ENCODE data around the gene WNT3.

WNT3 gene

GRCh38 chr17:46836500-46836899, 18.0 kb upstream of the WNT3 start:
- no peak for DNase-seq

DNA sequence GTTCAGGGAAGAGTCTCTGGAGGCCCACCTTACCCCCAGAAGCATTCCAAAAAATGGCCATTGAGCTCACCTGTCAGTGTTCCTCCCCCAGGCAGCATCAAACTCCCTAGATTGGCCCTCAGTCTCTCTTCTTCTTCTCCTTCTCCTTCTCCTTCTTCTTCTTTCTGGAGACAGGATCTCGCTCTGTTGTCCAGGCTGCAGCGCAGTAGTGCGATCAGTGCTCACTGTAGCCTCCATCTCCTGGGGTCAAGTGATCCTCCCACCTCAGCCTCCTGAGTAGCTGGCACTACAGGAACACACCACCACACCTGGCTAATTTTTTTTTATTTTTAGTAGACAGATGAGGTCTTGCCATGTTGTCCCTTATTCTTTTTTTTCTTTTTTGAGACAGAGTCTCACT, 16.4 kb upstream of the WNT3 start:
- DNase-seq = no peak

DNA sequence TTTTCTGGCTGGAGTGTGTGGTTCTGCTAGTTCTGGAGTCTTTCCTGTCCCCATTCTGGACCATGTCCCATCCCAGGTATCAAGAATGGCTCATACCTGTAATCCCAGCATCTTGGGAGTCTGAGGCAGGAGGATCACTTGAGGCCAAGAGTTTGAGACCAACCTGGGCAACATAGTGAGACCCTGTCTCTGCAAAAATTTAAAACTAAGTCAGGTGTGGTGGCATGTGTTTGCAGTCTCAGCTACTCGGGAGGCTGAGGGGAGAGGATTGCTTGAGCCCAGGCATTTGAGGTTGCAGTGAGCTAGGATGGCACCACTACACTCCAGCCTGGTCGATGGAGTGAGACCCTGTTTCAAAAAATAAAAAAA, 15.3 kb upstream of the WNT3 start:
- DNase-seq = no peak

- DNase-seq = peak; percentile 43
These were observed 14.7 kb upstream of the WNT3 start for GRCh38 chr17:46832945-46833839.

GRCh38 chr17:46832331-46832821, 13.9 kb upstream of the WNT3 start:
- no peak for DNase-seq

DNA sequence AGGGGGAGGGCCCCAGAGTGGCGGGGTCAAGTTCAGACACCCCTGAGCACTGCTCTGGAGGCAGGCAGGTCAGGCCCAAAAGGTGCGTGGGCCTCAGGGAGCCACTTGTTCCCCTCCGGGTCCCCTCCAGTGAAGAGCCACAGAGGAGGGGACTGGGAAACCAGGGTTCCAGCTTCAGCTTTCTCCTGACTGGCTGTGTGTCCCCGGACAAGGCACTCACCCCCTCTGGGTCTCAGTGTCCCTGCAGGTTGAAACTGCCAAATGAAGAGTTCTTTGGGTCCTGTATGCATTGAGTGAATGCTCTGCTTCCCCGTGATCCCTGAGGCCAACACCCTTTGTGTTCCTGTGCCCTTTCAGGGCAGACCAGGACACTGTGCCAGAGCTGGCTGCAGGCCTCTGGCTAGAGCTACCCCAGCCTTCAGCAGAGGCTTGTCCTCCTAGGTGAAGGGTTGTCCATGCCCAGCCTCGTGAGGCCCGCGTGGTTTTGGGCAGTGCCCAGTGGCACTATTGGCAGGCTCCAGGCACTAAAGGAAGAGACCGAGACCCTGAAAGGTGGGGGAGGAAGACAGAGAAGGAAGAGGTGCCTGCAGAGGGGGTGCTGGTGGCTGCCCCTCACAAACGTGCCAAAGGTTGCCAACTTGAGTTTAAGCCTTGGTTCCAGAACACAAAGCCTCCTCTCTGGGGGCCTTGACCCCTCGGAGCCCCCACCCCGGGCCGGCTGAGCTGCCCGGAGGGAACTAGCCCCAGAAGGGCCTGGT, 13.3 kb upstream of the WNT3 start:
- no peak for DNase-seq

DNA sequence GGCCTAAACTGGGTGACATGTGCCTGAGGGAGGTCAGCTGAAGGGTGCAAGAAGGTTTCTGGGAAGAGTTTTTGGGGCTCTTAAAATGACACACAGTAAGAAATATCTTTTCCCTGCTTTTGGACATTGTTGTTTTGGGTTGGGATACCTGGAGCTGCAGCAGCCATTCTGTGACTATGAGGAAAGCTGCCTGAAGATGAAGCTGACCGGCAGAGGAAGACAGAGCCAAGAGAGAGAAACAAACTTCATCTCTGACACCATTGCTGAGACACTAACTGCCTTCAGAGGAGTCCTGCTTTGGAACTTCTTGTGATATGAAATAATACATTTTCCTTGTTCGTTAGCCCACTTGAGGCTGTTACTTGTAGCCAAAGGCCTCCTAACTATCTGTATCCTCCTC, 8.8 kb upstream of the WNT3 start:
- no peak for DNase-seq

DNA sequence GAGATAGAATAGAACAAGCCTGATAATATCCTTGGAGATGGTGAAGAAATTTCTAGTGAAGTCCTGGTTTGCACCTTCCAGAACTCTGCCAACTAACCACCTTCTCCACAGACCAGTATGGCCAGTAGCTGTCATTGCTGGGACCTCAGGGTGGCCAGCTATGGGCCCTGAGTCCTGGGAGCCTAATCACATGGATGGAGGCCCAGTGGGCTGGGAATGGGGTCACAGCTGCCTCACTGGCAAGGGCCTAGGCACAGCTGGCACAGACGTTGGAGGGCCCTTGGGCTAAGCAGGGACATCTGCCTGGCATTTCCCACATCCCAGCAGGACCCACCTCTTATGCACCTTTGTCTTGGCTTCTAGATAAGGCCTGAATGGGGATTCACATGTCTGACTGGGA, 7.6 kb upstream of the WNT3 start:
- DNase-seq = no peak

DNA sequence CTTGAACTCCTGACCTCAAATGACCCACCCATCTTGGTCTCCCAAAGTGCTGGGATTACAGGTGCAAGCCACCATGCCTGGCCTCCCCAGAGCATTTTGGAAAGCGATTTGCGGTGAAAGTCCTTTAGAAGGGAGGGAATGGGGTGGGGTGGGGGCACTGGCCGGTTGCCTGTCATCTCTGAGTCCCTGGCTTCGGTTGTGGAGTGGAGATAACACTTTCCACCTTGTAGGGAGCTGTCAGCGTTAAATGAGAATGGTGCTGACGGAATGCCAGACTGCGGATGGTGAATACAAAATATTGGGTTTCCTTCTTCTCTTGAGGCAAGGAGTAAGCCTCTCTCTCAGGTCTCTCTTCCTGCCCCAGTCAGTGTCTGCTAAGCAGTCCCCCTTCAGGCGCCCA, 5.2 kb upstream of the WNT3 start:
- DNase-seq = no peak

- DNase-seq = no peak
These were observed 4.0 kb upstream of the WNT3 start for GRCh38 chr17:46822388-46822921.

DNA sequence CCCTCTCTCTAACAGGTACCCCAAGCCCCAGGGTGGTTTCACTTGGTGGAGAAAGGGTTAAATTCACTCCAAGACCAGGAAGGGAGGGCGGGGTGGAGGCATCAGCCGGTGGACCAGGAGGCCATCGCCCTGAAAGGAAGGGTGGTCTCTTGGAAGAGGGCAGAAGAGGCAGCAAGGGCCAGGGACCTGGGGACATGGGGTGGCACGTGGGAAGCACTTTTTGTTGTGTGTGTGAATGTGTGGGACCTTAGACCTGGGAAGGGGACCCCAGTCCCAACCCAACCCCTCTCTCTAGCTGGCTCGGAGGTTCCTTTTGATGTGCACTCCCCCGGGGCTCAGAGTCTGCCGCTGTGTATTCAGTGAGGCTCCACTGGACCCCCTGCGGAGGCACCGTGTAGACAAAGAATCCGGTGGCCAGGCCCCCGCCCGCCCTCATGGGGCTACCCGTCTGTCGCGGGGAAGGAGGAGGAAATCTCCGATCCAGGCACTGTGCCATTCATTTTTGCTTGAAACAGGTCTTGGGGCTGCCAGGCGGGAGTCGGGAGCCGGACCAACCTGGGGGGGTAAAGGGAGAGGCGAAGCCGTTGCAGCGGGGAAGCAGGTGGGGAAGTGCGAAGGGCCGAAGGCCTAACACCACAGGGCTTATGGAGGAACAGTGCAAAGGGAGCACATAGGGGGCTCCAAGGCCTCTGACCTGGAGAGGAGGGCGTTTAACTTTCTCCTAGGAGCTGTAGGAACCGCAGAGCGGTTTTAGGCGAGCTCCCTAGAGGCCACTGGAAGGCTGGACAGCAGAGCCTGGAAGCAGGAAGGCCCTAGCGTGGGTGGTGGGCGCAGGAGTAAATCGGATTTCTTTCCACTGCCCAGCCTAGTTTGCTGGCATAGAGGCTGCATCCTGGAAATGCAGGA, 3.2 kb upstream of the WNT3 start:
- DNase-seq = no peak

DNA sequence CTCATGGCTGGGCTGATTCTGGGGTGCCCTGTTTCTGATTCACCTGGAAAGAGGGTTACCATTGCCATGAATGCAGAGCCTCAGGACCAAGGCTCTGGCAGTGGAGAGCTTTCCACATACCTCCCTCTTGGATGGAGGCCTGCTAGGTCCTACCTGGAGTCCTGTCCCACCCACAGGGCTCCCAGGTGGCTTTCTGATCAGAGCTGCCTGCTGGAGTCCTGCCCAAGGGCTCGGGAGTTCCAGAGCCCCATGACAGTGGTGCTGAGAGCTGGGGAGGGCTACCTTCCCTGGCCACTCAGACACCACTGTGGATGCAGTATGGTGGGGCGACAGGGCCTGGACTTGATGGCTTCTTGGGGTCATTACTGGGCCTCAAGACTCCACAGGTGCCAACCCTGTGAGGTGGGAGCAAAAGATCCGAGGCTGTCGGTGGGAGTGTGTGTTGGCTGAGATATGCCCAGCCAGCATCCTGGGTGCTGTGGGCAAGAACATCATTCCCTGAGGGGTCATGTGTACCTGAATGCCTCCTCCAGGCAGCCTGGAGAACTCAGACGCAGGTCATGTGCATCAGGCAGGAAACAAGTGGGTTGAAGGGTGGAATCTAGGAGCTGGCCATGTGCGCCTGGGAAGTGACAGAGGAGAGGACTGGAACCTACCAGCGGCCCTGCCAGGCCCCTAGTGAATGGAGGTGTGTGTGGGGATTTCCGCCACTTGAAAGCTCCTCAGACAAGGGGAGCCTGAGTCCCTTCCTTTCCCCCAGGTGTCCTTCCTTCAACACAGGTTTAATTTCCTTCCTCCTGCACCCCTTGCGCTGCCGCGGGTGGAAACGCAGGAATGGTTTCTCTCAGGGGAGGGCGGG, 2.3 kb upstream of the WNT3 start:
- DNase-seq = no peak

- DNase-seq = no peak
These were observed 1.4 kb upstream of the WNT3 start for GRCh38 chr17:46819906-46820351.

DNA sequence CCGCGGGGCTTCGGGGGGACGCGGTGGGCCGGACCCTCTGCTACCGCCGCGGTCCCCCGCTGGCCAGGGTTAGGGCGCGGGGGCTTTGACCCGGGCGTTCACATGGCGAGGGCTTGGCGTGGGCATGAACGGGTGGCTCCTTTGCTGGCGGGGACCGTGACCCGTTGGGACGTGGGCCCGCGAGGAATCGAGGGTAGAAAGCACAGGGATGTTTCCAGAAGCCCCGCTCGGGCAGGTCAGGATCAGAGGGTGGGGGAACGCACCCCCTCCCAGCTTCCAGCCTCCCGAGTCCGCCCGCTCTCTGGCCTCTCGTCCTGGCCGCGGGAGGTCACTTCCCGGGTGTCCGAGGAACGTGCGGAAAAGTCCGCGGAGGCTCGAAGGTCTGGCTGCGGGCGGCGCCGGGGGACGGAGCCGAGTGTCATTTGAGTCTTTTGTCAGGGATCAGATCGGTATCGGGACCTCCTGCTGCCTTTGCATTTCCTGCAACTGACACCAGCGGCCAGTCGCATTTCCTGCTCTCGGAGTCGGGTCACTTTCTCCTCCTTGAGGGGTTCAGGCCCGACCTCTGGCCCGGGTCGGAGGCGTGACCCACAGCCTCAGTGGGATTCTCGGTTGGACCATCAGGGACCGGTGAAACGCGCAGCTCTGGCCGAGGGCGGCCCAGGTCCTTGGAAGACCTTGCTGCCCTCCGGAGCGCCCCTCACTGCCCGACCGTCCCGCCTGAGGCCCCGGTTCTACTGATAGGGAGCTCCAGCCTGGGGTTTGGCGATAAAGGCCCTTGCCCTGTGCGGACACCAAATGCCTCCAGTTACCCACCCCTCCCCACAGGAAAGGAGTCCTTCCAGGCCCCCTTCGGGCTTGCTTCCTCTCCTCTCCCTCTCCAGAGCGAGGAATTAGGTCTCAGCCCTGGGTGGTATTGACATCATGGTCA, 702 bp upstream of the WNT3 start:
- DNase-seq = no peak

DNA sequence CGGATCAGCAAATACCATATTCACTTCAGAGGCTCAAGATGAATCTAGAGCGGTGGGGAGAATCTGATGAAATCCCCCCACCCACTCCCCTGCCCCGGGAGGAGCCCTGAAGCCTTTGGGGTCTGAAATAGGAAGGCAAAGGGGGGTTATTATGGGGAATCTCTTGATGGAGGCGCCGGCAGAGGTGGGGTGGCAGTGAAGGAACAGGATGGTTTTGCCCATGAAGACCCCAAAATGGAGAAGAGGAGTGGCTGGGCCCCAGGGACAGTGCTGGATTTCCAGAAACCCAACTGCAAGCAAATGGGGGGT, 637 bp downstream of the WNT3 start:
- no peak for DNase-seq

GRCh38 chr17:46817151-46817900, 1.2 kb downstream of the WNT3 start:
- no peak for DNase-seq

GRCh38 chr17:46815474-46816353, 2.8 kb downstream of the WNT3 start:
- no peak for DNase-seq

DNA sequence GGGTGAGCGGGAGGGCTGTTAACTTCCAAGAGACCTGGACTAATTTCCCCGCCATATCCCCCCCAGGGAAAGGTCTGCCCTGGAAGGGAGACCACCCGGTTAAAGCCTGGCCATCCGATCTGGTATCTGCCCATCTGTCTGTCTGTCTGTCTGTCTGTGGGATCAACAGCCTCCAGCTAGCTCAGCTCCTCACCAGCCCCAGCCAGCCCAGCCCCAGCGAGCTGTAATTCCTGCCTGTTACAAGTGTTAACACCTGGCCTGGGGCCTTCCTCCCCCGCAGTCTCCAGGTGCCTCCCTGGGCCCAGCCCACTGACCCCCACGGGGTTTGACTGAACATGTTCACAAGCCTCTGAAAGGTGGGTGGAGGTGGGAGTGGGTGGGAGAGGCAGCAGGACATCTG, 4.0 kb downstream of the WNT3 start:
- no peak for DNase-seq

DNA sequence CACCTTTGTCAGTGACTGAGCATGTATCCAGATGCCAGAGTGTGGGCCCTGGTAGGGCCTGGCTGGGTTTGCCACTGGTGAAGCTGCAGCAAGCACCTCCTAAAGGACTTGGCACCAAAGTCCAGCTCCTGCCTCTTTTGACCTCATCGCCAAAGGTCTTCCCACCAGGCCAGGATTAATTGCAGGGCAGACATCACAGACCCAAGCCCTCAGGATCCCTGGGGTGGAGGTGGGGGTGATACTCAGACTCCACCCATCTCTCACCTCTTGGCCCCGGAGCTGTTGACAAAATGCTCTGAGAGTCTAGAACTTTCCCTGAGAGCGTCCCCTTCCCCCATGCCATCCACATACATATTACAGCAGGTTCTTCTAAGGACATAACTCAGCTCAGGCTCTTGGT, 4.6 kb downstream of the WNT3 start:
- DNase-seq = no peak
